Measurements from ENCODE around the gene KCNE4.

DNA sequence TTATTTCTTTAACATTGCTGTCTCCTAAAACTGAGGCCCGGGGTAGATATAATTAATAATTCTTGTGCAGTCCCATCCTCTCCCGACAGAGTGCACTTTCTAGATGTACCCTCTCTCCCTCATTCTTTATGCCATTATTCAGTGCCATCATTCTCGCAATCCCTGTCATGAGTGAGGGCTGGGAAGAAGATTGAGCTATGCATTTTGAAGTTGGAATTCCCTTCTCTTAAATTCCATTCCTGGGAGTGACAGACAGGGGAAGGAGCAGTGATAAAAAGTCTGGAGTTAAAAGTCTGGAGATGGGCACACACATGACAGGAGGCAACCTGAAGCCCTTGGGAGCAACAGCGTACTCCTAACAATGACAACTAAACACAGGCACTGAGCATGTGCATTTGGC, 2.6 kb upstream of the KCNE4 start:
- no peak for TF ChIP-seq POLR2A (IDR thresholded peaks at IDR 0.05)
- TF ChIP-seq, protein P1, sequence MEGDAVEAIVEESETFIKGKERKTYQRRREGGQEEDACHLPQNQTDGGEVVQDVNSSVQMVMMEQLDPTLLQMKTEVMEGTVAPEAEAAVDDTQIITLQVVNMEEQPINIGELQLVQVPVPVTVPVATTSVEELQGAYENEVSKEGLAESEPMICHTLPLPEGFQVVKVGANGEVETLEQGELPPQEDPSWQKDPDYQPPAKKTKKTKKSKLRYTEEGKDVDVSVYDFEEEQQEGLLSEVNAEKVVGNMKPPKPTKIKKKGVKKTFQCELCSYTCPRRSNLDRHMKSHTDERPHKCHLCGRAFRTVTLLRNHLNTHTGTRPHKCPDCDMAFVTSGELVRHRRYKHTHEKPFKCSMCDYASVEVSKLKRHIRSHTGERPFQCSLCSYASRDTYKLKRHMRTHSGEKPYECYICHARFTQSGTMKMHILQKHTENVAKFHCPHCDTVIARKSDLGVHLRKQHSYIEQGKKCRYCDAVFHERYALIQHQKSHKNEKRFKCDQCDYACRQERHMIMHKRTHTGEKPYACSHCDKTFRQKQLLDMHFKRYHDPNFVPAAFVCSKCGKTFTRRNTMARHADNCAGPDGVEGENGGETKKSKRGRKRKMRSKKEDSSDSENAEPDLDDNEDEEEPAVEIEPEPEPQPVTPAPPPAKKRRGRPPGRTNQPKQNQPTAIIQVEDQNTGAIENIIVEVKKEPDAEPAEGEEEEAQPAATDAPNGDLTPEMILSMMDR (IDR thresholded peaks at IDR 0.05) = no peak
